Activated T-helper 1 cell treated with Interleukin-2 at 50 U/mL for 16 hours (primary cell): ENCODE data around the gene EXOC2.

ENCODE experiments used
- DNase-seq: peaks from one replicate; pipeline ENCODE4 v3.0.0-alpha.2; 2020; ENCODE audit warnings: low read depth

The EXOC2 gene

GRCh38 chr6:470051-470900 is 222.7 kb downstream of the EXOC2 start:
- no peak for DNase-seq

GRCh38 chr6:467671-468082 is 225.3 kb downstream of the EXOC2 start:
- DNase-seq, result no peak

- DNase-seq, result no peak
These were observed 225.8 kb downstream of the EXOC2 start for GRCh38 chr6:467111-467510.

GRCh38 chr6:466564-466963 is 226.4 kb downstream of the EXOC2 start:
- DNase-seq, result no peak

GRCh38 chr6:465531-466348 is 227.2 kb downstream of the EXOC2 start:
- DNase-seq, result no peak

- DNase-seq, result no peak
These were observed 236.1 kb downstream of the EXOC2 start for GRCh38 chr6:456887-457286.

- no peak for DNase-seq
These were observed 236.5 kb downstream of the EXOC2 start for GRCh38 chr6:456358-456867.

GRCh38 chr6:455835-456234 is 237.1 kb downstream of the EXOC2 start:
- no peak for DNase-seq

- DNase-seq, result no peak
These were observed 237.8 kb downstream of the EXOC2 start for GRCh38 chr6:455006-455585.

- no peak for DNase-seq
These were observed 238.6 kb downstream of the EXOC2 start for GRCh38 chr6:454148-454991.

GRCh38 chr6:453152-453551 is 239.8 kb downstream of the EXOC2 start:
- DNase-seq, result no peak

GRCh38 chr6:452301-453067 is 240.5 kb downstream of the EXOC2 start:
- no peak for DNase-seq

- DNase-seq, result no peak
These were observed 241.1 kb downstream of the EXOC2 start for GRCh38 chr6:451847-452246.

GRCh38 chr6:451336-451735 is 241.6 kb downstream of the EXOC2 start:
- DNase-seq, result no peak

- DNase-seq, result no peak
These were observed 243.2 kb downstream of the EXOC2 start for GRCh38 chr6:449486-450419.

GRCh38 chr6:449057-449430 is 243.9 kb downstream of the EXOC2 start:
- no peak for DNase-seq

GRCh38 chr6:448296-449056 is 244.5 kb downstream of the EXOC2 start:
- DNase-seq, result no peak

- DNase-seq, result peak; percentile 11
These were observed 245.4 kb downstream of the EXOC2 start for GRCh38 chr6:447381-448165.
